ENCODE measurements around the gene SIGLEC9. TPM values are rescaled to one million over a fixed set of nuclear protein-coding genes. Genes with fewer than 3 reads are reported as not detected.

Gene SIGLEC9
- total RNA-seq, 2 donors from 2014 or later, result not detected

GRCh38 chr19:51127755-51128154, 3.0 kb downstream of the SIGLEC9 start:
- no peaks in the 10 kb centered on the region for H3K9me3 ChIP-seq (ENCODE audit: control insufficient read depth, low read length)
- no peak overlapping the region for H3K9ac ChIP-seq (ENCODE audit: extremely low read depth, low read length, poor library complexity, severe bottlenecking)
- Mint-ChIP-seq H3K4me1 (peaks cover 3% of the 10 kb centered on the region), H3K36me3 (ENCODE audit: low read depth) (no peaks in the 10 kb centered on the region), H3K4me3 (no peak overlapping the region), H3K27me3 (ENCODE audit: insufficient read depth) (peaks cover 17% of the 10 kb centered on the region), H3K27ac (no peak overlapping the region), H3K9me3 (no peaks in the 10 kb centered on the region)
- no peak for DNase-seq
- H3K4me1 ChIP-seq (ENCODE audit: control insufficient read depth, insufficient read depth, low read length), result no peaks in the 10 kb centered on the region
- H3K27ac ChIP-seq (ENCODE audit: low read depth, low read length), result no peak overlapping the region
- no peaks in the 10 kb centered on the region for H3K36me3 ChIP-seq (ENCODE audit: control insufficient read depth, insufficient read depth, low read length)
- no peaks in the 10 kb centered on the region for H3K27me3 ChIP-seq (ENCODE audit: control insufficient read depth, insufficient read depth, low read length, poor library complexity, severe bottlenecking)
- 90 to 95% methylated on average over 2 to 4 of the region's 4 CpGs for WGBS, 2 experiments (ENCODE audit: insufficient coverage in 1 of 2, insufficient read length in 1 of 2)
- H3K4me3 ChIP-seq (ENCODE audit: low read length), result no peak overlapping the region
- no peak for TF ChIP-seq CTCF (conservative IDR thresholded peaks at IDR 0.05)

DNA sequence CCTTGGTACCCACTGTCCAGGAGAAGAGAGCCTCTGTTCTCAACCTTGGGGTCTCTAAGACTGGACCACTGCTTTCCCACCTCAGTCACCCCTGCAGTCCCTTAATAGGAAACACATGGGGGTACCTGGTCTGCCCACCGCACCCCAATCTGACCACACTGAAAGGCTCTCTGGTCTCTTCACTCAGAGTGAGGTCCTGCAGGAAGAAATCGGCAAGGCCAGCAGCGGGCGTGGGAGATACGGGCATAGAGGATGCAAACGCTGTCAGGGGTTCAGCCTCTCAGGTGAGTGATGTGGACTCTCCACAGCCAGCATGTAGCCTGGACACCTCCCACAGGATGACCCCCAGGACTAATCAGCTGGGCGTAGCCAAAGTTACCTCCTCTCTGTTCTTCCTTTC, 3.5 kb downstream of the SIGLEC9 start:
- H3K4me1 ChIP-seq (ENCODE audit: control insufficient read depth, insufficient read depth, low read length), result no peaks in the 10 kb centered on the region
- TF ChIP-seq CTCF (conservative IDR thresholded peaks at IDR 0.05), result no peak
- no peak overlapping the region for H3K27ac ChIP-seq (ENCODE audit: low read depth, low read length)
- no peak overlapping the region for H3K4me3 ChIP-seq (ENCODE audit: low read length)
- 91 to 94% methylated on average over 7 of the region's 7 CpGs for WGBS, 2 experiments (ENCODE audit: insufficient coverage in 1 of 2, insufficient read length in 1 of 2)
- H3K9me3 ChIP-seq (ENCODE audit: control insufficient read depth, low read length), result no peaks in the 10 kb centered on the region
- H3K27me3 ChIP-seq (ENCODE audit: control insufficient read depth, insufficient read depth, low read length, poor library complexity, severe bottlenecking), result no peaks in the 10 kb centered on the region
- Mint-ChIP-seq H3K27me3 (ENCODE audit: insufficient read depth) (peaks cover 16% of the 10 kb centered on the region), H3K4me3 (no peak overlapping the region), H3K36me3 (ENCODE audit: low read depth) (no peaks in the 10 kb centered on the region), H3K4me1 (peaks cover 3% of the 10 kb centered on the region), H3K27ac (no peak overlapping the region), H3K9me3 (no peaks in the 10 kb centered on the region)
- DNase-seq, result no peak
- H3K9ac ChIP-seq (ENCODE audit: extremely low read depth, low read length, poor library complexity, severe bottlenecking), result no peak overlapping the region
- H3K36me3 ChIP-seq (ENCODE audit: control insufficient read depth, insufficient read depth, low read length), result no peaks in the 10 kb centered on the region

- H3K4me1 ChIP-seq (ENCODE audit: control insufficient read depth, insufficient read depth, low read length), result no peaks in the 10 kb centered on the region
- no peak overlapping the region for H3K27ac ChIP-seq (ENCODE audit: low read depth, low read length)
- no peak for TF ChIP-seq CTCF (conservative IDR thresholded peaks at IDR 0.05)
- H3K27me3 ChIP-seq (ENCODE audit: control insufficient read depth, insufficient read depth, low read length, poor library complexity, severe bottlenecking), result no peaks in the 10 kb centered on the region
- H3K4me3 ChIP-seq (ENCODE audit: low read length), result no peak overlapping the region
- Mint-ChIP-seq H3K27ac (no peak overlapping the region), H3K27me3 (ENCODE audit: insufficient read depth) (peaks cover 12% of the 10 kb centered on the region), H3K36me3 (ENCODE audit: low read depth) (no peaks in the 10 kb centered on the region), H3K4me1 (peaks cover 3% of the 10 kb centered on the region), H3K9me3 (no peaks in the 10 kb centered on the region), H3K4me3 (no peak overlapping the region)
- no peak for DNase-seq
- no peak overlapping the region for H3K9ac ChIP-seq (ENCODE audit: extremely low read depth, low read length, poor library complexity, severe bottlenecking)
- WGBS, 2 experiments (ENCODE audit: insufficient coverage in 1 of 2, insufficient read length in 1 of 2), result 92 to 95% methylated on average over 3 to 8 of the region's 8 CpGs
- H3K9me3 ChIP-seq (ENCODE audit: control insufficient read depth, low read length), result no peaks in the 10 kb centered on the region
- no peaks in the 10 kb centered on the region for H3K36me3 ChIP-seq (ENCODE audit: control insufficient read depth, insufficient read depth, low read length)
These were observed 5.0 kb downstream of the SIGLEC9 start for GRCh38 chr19:51129716-51130115.

Data from endodermal cell (in vitro differentiated cells).